ENCODE measurements around the gene THSD7A. TPM values are rescaled to one million over a fixed set of nuclear protein-coding genes. Genes with fewer than 3 reads are reported as not detected.

Gene THSD7A
- total and polyA plus RNA-seq, 9 of the 15 experiments (the other 6 are each of a cell fraction or from before 2014, with no cell fraction given) = 0.01 to 0.02 TPM; not detected in 7

GRCh38 chr7:11655163-11655562 lies 176.8 kb downstream of the THSD7A start (continued):
- TF ChIP-seq MEF2A (IDR thresholded peaks at IDR 0.05; ENCODE audit: control insufficient read depth, low read depth, low read length) = no peak

GRCh38 chr7:11650500-11650899 lies 181.5 kb downstream of the THSD7A start:
- H3K4me2 ChIP-seq (ENCODE audit: insufficient read depth, low read length) = no peak overlapping the region
- no TSS peak for BruUV-seq (replicated peaks)
- H2AFZ ChIP-seq (ENCODE audit: low read depth, low read length) = no peak overlapping the region
- 0% methylated on average over 3 of the region's 3 CpGs for WGBS (ENCODE audit: insufficient coverage, low coverage, missing lambda C conversion rate)
- ChIA-PET CTCF (ENCODE audit: low intra/inter-chr PET ratio) (no interaction called here), POLR2A (no interaction called here)
- FAIRE-seq (no peak), ATAC-seq (no peak), DNase-seq (ENCODE audit: extremely low read depth in 1 of 4, low spot score in 3 of 4) (no peak)
- H3K9me3 ChIP-seq (replicated peaks; ENCODE audit: control insufficient read depth, insufficient read depth, low read depth, low read length) = no peaks in the 10 kb centered on the region
- intact Hi-C loops (cut with micrococcal nuclease) = no loop called here
- H3K4me1 ChIP-seq (replicated peaks in 1 of 2; ENCODE audit: control insufficient read depth in 2 of 2, insufficient read depth in 2 of 2, low read length in 2 of 2) = no peaks in the 10 kb centered on the region
- H4K20me1 ChIP-seq (replicated peaks; ENCODE audit: control insufficient read depth, insufficient read depth, low read length) = no peaks in the 10 kb centered on the region
- H3K27me3 ChIP-seq (ENCODE audit: control insufficient read depth in 2 of 2, insufficient read depth in 2 of 2, low read length in 2 of 2) = no peaks in the 10 kb centered on the region
- no peaks in the 10 kb centered on the region for H3K9me1 ChIP-seq (ENCODE audit: control insufficient read depth, insufficient read depth, low read length)
- no peaks in the 10 kb centered on the region for H3K36me3 ChIP-seq (ENCODE audit: control insufficient read depth, insufficient read depth, low read length)
- no peaks in the 10 kb centered on the region for H3K79me2 ChIP-seq (ENCODE audit: control insufficient read depth, insufficient read depth, low read length)
- in situ Hi-C loops (cut with MboI) = no loop called here
- H3K9ac ChIP-seq (ENCODE audit: insufficient read depth in 1 of 2, low read depth in 2 of 2, low read length in 2 of 2) = no peak overlapping the region
- no peak overlapping the region for H3K27ac ChIP-seq (ENCODE audit: extremely low read depth, low read depth, low read length)
- TF ChIP-seq HNRNPK (IDR thresholded peaks at IDR 0.05; ENCODE audit: low read depth, low read length, poor library complexity, severe bottlenecking) (no peak), ZNF253 (CRISPR knock-in tag; conservative IDR thresholded peaks at IDR 0.05) (no peak), RNF2 (IDR thresholded peaks at IDR 0.05) (no peak), ZNF75A (CRISPR knock-in tag; IDR thresholded peaks at IDR 0.05) (no peak), ZKSCAN8 (CRISPR knock-in tag; IDR thresholded peaks at IDR 0.05) (no peak), CUX1 (CRISPR knock-in tag; IDR thresholded peaks at IDR 0.05) (no peak), PYGO2 (tag; IDR thresholded peaks at IDR 0.05) (no peak), TSC22D4 (tag; IDR thresholded peaks at IDR 0.05) (no peak), SPI1 (IDR thresholded peaks at IDR 0.05; ENCODE audit: borderline replicate concordance, low read depth, low read length) (no peak)
- TF ChIP-seq, protein P1, sequence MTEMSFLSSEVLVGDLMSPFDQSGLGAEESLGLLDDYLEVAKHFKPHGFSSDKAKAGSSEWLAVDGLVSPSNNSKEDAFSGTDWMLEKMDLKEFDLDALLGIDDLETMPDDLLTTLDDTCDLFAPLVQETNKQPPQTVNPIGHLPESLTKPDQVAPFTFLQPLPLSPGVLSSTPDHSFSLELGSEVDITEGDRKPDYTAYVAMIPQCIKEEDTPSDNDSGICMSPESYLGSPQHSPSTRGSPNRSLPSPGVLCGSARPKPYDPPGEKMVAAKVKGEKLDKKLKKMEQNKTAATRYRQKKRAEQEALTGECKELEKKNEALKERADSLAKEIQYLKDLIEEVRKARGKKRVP (CRISPR knock-in tag; IDR thresholded peaks at IDR 0.05) = no peak
- TF ChIP-seq, protein P2, sequence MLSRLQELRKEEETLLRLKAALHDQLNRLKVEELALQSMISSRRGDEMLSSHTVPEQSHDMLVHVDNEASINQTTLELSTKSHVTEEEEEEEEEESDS (CRISPR knock-in tag; IDR thresholded peaks at IDR 0.05) = no peak
- no peak overlapping the region for H3K4me3 ChIP-seq
